K562 (cell line): Measurements from ENCODE around the gene GPR180.

Experiments used
- CTCF ChIP-seq, 3 experiments: IDR thresholded peaks in 2 of 3; conservative IDR thresholded peaks in 1 of 3; 2 replicates each; pipeline ENCODE4 v1.5.1; 2011 to 2012; ENCODE audit warnings: low read length in 3 of 3, mild to moderate bottlenecking in 3 of 3, control low read depth in 2 of 3, improper control_type of control experiment in 1 of 3, inconsistent platforms in 1 of 3, low read depth in 1 of 3, mixed read lengths in 1 of 3, moderate library complexity in 1 of 3; ENCODE audit not compliant: insufficient read depth in 2 of 3
- EGR1 ChIP-seq: fragments of 450-650 bp; conservative IDR thresholded peaks from 2 replicates; pipeline ENCODE4 v1.6.1; 2017; ENCODE audit warnings: mild to moderate bottlenecking
- EHMT2 ChIP-seq: fragments of 450-650 bp; IDR thresholded peaks from 2 replicates; pipeline ENCODE4 v1.6.1; 2018; ENCODE audit warnings: antibody characterized with exemption
- EP300 ChIP-seq: IDR thresholded peaks from 2 replicates; pipeline ENCODE4 v1.6.1; 2012; ENCODE audit warnings: low read length, improper control_type of control experiment
- FOS ChIP-seq: IDR thresholded peaks from 3 replicates; pipeline ENCODE4 v1.6.1; 2011; ENCODE audit not compliant: insufficient read length; ENCODE audit errors: extremely low read depth
- HNRNPK ChIP-seq: fragments of 200-400 bp; formaldehyde crosslinking; IDR thresholded peaks from one replicate; pipeline ENCODE4 v1.6.1; 2018; ENCODE audit warnings: mild to moderate bottlenecking, low read depth, low read length; ENCODE audit not compliant: poor library complexity, severe bottlenecking
- L3MBTL2 ChIP-seq: fragments of 450-650 bp; IDR thresholded peaks from 2 replicates; pipeline ENCODE4 v1.6.1; 2016; ENCODE audit warnings: mild to moderate bottlenecking, moderate library complexity
- PML ChIP-seq: IDR thresholded peaks from 2 replicates; pipeline ENCODE4 v1.6.1; 2012; ENCODE audit warnings: low read length, inconsistent platforms
- RERE ChIP-seq: sonication (generic); formaldehyde crosslinking; IDR thresholded peaks from 2 replicates; pipeline ENCODE4 v1.8.0; 2023; ENCODE audit warnings: missing genetic modification reagents, mild to moderate bottlenecking, borderline replicate concordance
- SIN3B ChIP-seq: fragments of 450-650 bp; IDR thresholded peaks from 2 replicates; pipeline ENCODE4 v1.6.1; 2017; ENCODE audit warnings: low read depth, mild to moderate bottlenecking, moderate library complexity
- SREBF2 ChIP-seq: sonication (generic); formaldehyde crosslinking; IDR thresholded peaks from 2 replicates; pipeline ENCODE4 v1.4.0; 2020; ENCODE audit warnings: mild to moderate bottlenecking, missing genetic modification reagents
- ZBTB7A ChIP-seq: IDR thresholded peaks from 2 replicates; pipeline ENCODE4 v1.6.1; 2011; ENCODE audit warnings: low read depth, mild to moderate bottlenecking, low read length, moderate library complexity, borderline replicate concordance; ENCODE audit not compliant: control insufficient read depth
- ZNF609 ChIP-seq: sonication (generic); formaldehyde crosslinking; IDR thresholded peaks from 2 replicates; pipeline ENCODE4 v1.8.1; 2023; ENCODE audit warnings: missing genetic modification reagents, mild to moderate bottlenecking, borderline replicate concordance
- ZNF778 ChIP-seq: fragments of 450-650 bp; formaldehyde crosslinking; IDR thresholded peaks from 2 replicates; pipeline ENCODE4 v1.4.0; 2020; ENCODE audit warnings: mild to moderate bottlenecking, moderate library complexity

- TF ChIP-seq ZBTB7A (no peak), EP300 (no peak), RERE (CRISPR knock-in tag) (no peak), SREBF2 (CRISPR knock-in tag) (no peak), HNRNPK (no peak), EHMT2 (no peak), EGR1 (no peak), ZNF778 (no peak), ZNF609 (CRISPR knock-in tag) (no peak), PML (no peak), CTCF (IDR thresholded peaks at IDR 0.05 in 2 of 3, conservative IDR thresholded peaks at IDR 0.05 in 1 of 3; ENCODE audit: insufficient read depth in 2 of 3, low read depth in 1 of 3, low read length in 3 of 3) (no peak), SIN3B (no peak), FOS (no peak), L3MBTL2 (no peak)
These were observed 16.0 kb upstream of the GPR180 start for GRCh38 chr13:94585543-94586101.
